NCI-H2107 (cell line): ENCODE results near the gene HOMER2.

Source experiments
- DNase-seq: peaks from one replicate; lab custom pipeline; 2025; lab: John Stamatoyannopoulos, UW

Gene HOMER2

DNA sequence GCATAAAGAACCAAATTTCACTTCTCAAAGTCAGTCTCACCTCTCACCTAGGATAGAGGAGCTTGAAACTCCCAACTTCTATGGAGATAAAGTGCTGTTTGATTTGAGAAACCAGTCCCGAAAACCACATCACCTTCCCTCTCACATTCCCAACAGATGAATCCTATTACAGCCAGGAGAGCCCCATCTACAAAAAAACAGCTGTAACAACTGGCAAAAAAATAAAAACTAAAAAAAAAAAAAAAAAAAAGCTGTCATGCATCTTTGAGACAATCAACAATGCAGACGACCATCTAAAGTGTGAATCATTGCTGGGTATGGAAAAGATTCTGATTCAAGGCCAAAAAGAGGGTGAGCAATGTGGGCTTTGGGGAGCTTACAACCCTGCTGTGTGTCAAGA lies 23.8 kb downstream of the HOMER2 start:
- DNase-seq = no peak

DNA sequence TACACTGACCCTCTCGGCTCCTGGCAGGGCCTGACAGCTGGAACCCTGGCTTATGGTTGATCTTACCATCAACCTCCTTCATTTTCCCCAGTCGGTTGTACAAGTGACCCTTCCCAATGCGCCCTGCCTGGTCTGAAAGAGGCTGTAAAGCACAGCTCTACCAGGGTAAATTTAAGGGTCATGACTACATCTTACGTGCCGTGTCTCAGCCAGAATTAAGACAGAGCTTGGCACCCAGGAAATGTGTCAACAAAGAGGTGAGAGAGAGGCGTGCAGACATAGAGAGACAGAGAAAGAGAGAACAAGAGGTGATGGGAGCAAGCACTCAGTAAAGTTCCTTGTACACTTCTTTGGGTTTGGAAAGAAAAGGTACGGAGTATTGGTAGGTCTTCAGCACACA lies 28.8 kb downstream of the HOMER2 start:
- DNase-seq = no peak

DNA sequence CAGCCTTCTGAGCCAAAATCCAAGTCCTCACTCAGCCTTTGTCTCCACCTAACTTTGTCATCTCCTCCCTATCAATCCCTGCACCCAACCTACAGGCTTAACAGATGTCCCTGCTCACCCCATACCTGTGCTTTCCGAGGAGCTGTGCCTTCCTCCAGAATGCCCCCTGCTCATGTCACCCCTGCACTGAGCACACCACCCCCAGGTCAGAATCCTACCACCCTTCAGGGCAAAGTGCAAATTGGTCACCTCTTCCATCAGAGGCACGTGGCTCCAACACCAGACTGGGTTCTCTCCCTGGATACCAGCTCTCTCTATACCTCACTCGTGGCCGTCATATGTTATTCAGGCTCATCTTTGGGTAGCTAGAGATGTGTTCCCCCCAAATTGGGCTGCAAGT lies 29.8 kb downstream of the HOMER2 start:
- no peak for DNase-seq

- DNase-seq = no peak
Observed at GRCh38 chr15:82921939-82922338, 30.6 kb downstream of the HOMER2 start.

- no peak for DNase-seq
Observed at GRCh38 chr15:82921242-82921641, 31.3 kb downstream of the HOMER2 start.

DNA sequence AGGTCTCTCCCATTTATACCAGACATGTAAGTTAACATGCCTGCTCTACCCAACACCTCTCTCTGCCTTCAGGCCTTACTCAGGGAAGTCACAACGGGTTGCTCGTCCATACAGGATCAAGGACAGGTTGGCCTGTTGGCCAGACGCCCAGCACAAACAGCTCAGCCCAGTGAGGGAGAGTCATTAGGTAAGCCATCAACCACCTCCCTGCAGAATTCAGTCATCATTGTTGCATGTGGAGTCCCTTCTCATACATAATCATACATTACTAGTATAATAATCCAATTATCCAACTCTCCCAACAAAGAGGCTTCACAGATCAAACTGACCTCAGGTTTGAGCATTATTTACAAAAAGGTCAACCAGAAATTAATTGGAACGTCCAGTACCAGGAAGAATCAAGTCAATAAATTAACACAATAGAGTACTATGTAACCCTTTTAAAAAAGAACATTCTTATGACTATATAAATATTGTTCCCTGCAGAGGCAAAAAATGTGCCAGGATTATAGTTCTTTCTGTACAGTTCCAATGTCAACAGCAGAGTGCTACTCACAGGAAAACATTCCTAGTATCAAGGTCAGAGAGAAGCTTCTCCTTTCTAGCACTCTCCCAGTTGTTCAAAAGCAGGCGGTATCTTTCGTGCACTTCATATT lies 33.2 kb downstream of the HOMER2 start:
- DNase-seq = no peak

- no peak for DNase-seq
Observed at GRCh38 chr15:82918607-82919230, 33.8 kb downstream of the HOMER2 start.

DNA sequence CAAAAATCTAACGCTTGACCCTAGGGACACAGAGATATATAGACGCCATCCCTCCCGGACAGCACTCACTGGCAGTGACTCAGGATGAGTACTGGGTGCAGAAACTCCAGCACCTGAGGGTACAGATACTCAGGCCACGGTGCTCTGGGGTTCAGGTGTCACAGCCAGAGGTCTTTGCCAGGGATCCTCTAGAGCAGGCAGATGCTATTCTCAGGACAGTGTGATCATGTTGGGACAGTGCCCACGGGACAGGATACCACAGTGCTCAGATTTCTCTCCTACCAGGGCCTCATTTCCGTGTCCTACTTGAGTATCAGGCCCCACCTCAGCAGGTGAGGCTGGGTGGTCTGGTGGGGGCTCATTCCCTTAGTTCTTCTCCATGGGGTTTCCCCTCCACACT lies 34.4 kb downstream of the HOMER2 start:
- DNase-seq = no peak

- no peak for DNase-seq
Observed at GRCh38 chr15:82917249-82917648, 35.3 kb downstream of the HOMER2 start.

DNA sequence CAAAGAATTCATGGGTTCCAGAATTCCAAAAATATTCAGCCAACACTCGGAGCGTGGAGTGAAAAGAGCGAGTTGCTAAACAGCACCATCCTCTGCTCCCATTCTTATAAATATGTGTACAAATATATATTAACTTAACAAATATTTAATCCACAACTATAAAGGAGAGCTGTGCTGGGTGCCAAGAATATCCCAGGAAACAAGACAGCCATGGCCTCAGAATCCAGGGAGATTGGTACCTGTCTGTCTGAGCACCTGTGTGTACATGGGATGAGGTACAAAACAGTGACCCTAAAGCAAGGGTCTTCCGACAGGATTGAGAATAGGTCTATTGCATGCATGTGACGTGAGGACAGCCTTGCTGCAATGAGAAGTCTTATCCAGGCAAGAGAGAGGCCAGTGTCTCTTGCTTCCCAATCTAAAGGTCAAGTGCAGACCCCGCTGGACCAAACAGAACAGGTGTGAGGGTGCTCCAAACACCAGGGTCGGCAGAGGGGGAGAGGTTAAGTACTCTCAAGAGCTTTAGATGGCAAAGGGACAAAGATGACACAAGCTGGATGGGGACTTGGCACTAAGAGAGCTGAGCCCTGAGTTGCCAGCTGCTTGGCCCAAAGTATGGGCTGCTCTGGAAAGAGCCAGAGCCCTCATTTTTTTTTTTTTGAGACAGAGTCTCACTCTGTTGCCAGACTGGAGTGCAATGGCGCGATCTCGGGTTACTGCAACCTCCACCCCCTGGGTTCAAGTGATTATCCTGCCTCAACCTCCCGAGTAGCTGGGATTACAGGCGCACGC lies 36.2 kb downstream of the HOMER2 start:
- no peak for DNase-seq

DNA sequence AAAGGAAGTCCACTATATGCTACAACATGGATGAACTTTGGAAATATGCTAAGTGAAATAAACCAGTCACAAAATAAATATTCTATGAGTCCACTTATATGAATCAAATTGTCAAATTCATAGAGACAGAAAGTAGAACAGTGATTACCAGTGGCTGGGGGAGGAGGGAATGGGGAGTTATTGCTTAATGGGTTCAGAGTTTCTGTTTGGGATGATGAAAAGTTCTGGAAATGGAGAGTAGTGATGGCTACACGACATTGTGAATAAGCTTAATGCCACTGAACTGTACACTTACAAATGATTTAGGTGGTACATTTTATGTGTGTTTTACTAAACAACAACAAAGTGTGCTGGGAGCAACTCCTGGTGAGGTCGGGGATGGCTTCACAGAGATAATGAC lies 38.1 kb downstream of the HOMER2 start:
- DNase-seq = no peak

GRCh38 chr15:82911458-82911857 lies 41.1 kb downstream of the HOMER2 start:
- no peak for DNase-seq

- DNase-seq = no peak
Observed at GRCh38 chr15:82910721-82911120, 41.8 kb downstream of the HOMER2 start.

DNA sequence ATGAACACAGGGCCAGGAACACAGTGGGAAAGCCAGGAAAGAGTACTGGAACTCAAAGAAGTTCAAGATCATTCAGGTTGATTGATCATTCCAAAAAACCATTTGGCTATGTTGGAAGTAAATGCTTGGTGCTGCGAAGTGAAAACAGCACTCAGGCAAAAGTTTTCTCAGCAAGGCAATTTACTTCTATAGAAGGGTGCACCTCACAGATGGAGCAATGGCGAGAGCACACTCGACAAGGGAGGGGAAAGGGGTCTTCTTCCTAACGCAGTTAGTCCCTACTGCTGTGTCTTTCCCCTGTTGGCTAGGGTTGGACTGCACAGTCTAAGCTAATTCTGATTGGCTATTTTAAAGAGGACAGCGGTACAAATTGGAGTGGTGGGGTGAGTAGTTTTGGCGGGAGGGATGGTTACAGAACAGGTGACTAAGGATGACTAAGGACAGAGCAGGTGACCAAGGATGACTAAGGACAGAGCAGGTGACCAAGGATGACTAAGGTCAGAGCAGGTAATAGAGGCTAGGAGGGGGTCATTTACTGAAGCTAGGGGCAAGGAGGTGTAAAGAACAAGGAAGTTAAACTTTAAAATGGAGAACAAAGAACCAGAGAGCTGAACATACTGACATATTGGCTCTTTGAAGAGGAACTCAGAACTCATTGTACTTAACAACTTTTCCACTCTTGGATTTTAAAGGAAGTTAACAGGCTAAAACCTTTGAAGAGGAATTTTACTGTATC lies 43.3 kb downstream of the HOMER2 start:
- DNase-seq = no peak

DNA sequence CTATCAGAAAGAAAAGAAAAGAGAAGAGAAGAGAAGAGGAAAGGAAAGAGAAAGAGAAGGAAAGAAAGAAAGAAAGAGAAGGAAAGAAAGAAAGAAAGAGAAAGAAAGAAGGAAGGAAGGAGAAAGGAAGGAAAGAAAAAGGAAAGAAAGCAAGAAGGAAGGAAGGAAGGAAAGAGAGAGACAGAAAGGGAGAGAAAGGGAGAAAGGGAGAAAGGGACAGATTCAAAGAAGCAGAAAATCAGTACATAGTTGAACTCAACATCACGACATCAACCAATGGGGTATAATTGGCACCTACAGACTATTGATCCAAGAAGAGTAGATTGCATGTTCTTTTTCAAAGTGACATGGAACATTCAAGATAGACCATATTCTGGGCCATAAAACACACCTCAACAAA lies 45.2 kb downstream of the HOMER2 start:
- DNase-seq = no peak

GRCh38 chr15:82904574-82904973 lies 47.9 kb downstream of the HOMER2 start:
- DNase-seq = no peak

DNA sequence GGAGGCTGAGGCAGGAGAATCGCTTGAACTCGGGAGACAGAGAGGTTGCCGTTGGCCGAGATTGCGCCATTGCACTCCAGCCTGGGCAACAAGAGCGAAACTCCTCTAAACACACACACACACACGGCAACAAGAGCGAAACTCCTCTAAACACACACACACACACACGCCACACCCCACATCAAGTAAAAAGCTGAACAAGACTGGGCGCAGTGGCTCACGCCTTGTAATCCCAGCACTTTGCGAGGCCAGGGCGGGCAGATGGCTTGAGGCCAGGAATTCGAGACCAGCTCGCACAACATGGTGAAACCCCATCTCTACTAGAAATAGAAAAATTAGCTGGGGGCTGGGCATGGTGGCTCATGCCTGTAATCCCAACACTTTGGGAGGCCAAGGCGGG lies 49.0 kb downstream of the HOMER2 start:
- no peak for DNase-seq

DNA sequence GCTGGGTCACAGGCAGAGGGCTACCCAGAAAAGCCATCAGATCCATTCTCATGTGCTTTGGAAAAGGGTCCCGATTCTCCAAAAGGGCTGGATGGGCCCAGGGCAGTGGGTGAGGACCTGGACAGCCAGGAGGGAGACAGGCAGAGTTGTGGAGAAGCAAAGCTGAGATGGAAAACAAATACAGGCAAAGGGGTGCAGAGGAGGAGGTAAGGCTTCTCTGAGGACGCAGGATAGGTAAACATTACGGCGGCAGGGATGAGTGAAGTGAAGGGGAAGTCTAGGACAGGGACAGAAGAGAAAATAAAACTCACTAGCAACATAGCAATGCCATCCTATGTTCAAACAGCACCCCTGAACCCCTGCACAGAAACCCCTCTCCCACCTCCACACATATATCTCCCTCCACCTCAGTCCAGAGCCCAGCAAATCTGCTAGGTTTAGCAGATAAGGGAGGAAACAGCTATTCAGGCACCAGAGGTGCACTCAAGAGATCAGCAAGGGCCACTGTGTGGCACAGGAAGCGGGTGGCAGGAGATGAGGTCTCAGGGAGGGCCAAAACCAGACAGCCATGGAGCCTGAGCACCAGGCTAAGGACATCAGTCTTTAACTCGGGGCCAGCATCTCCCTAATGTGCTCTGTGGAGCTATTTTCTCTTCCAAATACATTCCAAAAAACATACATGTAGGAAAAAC lies 51.3 kb downstream of the HOMER2 start:
- no peak for DNase-seq

GRCh38 chr15:82900511-82901060 lies 51.9 kb downstream of the HOMER2 start:
- DNase-seq = no peak

DNA sequence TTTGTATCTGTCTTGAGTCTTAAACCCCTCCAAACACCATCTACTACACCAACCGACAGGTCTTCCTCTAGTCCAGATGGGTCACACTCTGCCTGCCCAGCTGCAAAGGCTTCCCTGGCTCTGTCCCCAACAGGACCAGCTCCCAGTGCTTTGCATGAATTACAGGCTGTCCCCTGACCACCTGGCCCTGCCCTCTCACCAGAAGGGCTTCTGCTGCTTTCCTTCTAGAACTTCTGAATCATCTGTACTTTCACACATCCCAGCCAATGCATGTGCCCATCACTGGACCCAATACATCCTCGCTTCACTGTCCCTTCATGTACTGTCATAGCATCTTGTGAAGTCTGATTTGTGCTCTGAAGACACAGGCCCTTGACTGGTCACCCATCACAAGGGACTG lies 53.6 kb downstream of the HOMER2 start:
- no peak for DNase-seq

- no peak for DNase-seq
Observed at GRCh38 chr15:82895983-82896382, 56.5 kb downstream of the HOMER2 start.
